Stimulated activated naive B cell treated with anti-CD40 and anti-IgM and Interleukin-4, amounts not matched to agents 10 μg/mL and 1 μg/mL and 100 μg/mL, for 72 hours (primary cell): ENCODE results near the gene CPNE1.

ENCODE experiments used
- ATAC-seq, 2 donors: fragments of 150-1000 bp; cut with Tn5 transposase; replicated peaks; 2 replicates each; pipeline ENCODE4 v1.10.0; 2021; ENCODE audit warnings: moderate library complexity in 1 of 2
- DNase-seq: peaks from one replicate; pipeline ENCODE4 v3.0.0; 2021
- H3K27ac Mint-ChIP-seq: one replicate; pipeline ENCODE4 v1.8.0; 2022; ENCODE audit warnings: mild to moderate bottlenecking, mixed read lengths
- H3K27me3 Mint-ChIP-seq, 2 donors: one replicate each; pipeline ENCODE4 v1.8.0; 2022; ENCODE audit warnings: mixed read lengths in 2 of 2
- H3K36me3 Mint-ChIP-seq, 2 donors: one replicate each; pipeline ENCODE4 v1.8.0; 2022; ENCODE audit warnings: mixed read lengths in 2 of 2, mild to moderate bottlenecking in 1 of 2
- H3K4me1 Mint-ChIP-seq, 2 donors: one replicate each; pipeline ENCODE4 v1.8.0; 2022; ENCODE audit warnings: mixed read lengths in 2 of 2, mild to moderate bottlenecking in 1 of 2
- H3K4me3 Mint-ChIP-seq, 2 donors: one replicate each; pipeline ENCODE4 v1.8.0; 2022; ENCODE audit warnings: mild to moderate bottlenecking in 2 of 2, mixed read lengths in 2 of 2, moderate library complexity in 1 of 2
- H3K9me3 Mint-ChIP-seq, 2 donors: one replicate each; pipeline ENCODE4 v1.8.0; 2022; ENCODE audit warnings: mixed read lengths in 2 of 2, mild to moderate bottlenecking in 1 of 2

CPNE1 gene

DNA sequence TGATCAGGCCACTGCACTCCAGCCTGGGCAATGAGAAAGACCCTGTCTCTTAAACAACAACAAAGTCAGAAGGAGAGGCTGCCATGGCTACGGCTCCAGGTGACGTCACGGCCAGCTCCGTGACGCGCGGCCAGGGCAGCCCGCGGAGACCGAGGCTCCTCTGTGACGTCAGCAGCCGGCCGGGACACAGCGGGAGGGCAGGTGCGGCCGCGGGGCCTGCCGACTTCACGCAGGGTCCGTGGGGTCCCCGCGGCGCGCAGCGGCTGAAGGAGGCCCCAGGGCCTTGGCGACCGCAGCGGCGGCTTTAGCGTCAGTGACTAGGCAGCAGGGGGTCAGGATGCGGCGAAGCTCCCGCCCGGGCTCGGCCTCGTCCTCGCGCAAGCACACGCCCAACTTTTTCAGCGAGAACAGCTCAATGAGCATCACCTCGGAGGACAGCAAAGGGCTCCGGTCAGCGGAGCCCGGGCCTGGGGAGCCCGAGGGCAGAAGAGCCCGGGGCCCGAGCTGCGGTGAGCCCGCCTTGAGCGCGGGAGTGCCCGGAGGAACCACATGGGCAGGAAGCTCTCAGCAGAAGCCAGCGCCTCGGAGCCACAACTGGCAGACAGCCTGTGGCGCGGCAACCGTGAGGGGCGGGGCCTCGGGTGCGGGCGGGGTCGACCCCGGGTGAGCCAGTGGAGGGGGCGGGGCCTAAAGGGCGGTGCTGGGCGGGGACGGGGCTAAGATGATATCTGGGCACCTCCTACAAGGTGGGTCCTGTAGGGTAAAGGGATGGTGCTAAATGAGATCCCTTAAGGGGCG is 48.8 kb downstream of the CPNE1 start, which contains the start of gene SPAG4:
TSS of gene SPAG4 (plus strand) at position 163 of the 798 bp plus-strand sequence. CDS start at position 338, 175 bp downstream.
- H3K4me1 Mint-ChIP-seq: peaks cover 37 to 82% of the 10 kb centered on the region in 2 donors
- H3K27ac Mint-ChIP-seq: peak within 1 kb of the TSS; percentile 96

DNA sequence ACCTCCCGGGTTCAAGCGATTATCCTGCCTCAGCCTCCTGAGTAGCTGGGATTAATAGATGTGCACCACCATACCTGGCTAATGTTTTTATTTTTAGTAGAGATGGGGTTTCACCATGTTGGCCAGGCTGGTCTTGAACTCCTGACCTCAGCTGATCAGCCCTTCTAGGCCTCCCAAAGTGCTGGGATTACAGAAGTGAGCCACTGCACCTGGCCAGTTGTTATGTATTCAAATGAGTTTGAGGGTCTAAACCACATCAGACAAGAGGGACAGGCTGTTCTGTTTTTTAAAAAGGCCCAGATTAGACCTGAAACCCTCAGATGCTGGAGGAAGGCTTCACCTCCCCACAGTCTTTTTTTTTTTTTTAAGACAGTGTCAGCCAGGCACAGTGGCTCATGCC is 53.2 kb downstream of the CPNE1 start:
- Mint-ChIP-seq H3K4me3 (no peak overlapping the region), H3K27me3 (no peaks in the 10 kb centered on the region), H3K36me3 (no peaks in the 10 kb centered on the region), H3K4me1 (peaks cover 17 to 53% of the 10 kb centered on the region in 2 donors), H3K27ac (no peak overlapping the region), H3K9me3 (no peaks in the 10 kb centered on the region)
- DNase-seq (peak; percentile 36), ATAC-seq (peak; percentile 20 to 41)

More for the DNA sequence above, 48.8 kb downstream of the CPNE1 start, which contains the start of gene SPAG4:
- H3K9me3 Mint-ChIP-seq: no peaks in the 10 kb centered on the region
- peaks cover 0 to 4% of the 10 kb centered on the region in 2 donors for H3K36me3 Mint-ChIP-seq
- DNase-seq: peak; percentile 99
- peak within 1 kb of the TSS; percentile 91 to 95 for H3K4me3 Mint-ChIP-seq
- H3K27me3 Mint-ChIP-seq: peaks cover 0 to 6% of the 10 kb centered on the region in 2 donors
- peak; percentile 83 to 87 for ATAC-seq

DNA sequence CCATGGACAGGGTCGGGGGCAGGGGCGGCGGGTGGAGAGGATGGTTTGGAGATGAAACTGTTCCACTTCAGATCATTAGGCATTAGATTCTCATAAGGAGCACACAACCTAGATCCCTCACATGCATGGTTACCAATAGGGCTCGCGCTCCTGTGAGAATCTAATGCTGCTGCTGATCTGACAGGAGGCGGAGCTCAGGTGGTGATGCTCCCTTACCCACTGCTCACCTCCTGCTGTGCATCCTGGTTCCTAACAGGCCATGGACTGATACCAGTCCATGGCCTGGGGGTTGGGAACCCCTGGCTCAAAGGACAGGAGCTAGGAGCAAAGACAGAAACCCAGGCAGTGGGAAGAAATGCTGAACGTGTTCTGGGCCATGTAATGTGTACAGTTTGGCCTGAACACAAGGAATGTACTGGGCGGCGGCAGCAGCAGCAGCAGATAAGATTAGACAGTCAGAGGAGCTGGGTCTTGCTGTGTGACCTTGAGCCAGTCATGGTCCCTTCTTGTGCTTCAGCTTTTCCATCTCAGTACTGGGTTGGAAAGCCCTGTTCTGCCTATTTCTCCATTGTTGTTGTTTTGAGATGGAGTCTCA is 53.8 kb downstream of the CPNE1 start:
- no peaks in the 10 kb centered on the region for H3K9me3 Mint-ChIP-seq
- DNase-seq (no peak), ATAC-seq (no peak)
- no peak overlapping the region for H3K27ac Mint-ChIP-seq
- H3K4me3 Mint-ChIP-seq: no peak overlapping the region
- no peaks in the 10 kb centered on the region for H3K36me3 Mint-ChIP-seq
- H3K4me1 Mint-ChIP-seq: peaks cover 17 to 54% of the 10 kb centered on the region in 2 donors
- no peaks in the 10 kb centered on the region for H3K27me3 Mint-ChIP-seq

DNA sequence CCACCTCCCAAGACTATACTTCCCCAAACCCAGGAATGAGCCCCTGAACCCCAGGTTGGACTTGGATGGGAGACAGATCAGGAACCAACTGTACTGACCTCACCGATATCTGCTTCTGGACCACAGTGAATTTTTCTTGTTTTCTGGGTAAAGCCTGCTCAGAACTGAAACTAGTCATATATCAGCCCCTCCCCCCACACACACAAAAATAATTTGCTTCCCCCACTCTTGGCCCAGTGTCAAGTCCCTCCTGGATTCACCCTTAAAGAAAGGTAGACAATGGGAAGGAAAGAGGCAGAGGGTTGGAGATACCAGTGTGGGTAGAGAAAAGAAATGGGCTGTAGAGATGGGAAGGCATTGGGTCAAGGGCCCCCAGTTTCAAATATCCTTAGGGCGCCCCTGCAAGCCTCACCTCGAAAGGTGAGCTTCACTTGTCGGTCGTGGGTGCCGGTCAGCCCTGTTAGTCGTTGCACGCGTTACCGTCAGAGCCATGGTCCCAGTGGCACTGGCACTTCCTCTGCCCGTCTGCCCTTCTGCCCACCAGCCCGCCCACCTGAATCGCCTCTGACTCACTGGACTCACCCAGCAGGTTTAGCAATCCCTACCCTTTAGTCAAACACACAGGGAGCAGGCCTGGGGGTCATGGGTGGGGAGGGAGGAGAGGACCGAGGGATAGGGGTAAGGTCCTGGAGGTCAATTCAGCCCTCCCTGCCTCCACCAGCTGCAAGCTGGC is 57.5 kb downstream of the CPNE1 start:
- H3K27me3 Mint-ChIP-seq: peaks cover 12 to 17% of the 10 kb centered on the region in 2 donors
- H3K4me3 Mint-ChIP-seq: no peak overlapping the region
- H3K27ac Mint-ChIP-seq: peak overlapping the region; percentile 48
- peaks cover 10 to 40% of the 10 kb centered on the region in 2 donors for H3K4me1 Mint-ChIP-seq
- DNase-seq (no peak), ATAC-seq (no peak)
- H3K9me3 Mint-ChIP-seq: no peaks in the 10 kb centered on the region
- H3K36me3 Mint-ChIP-seq: no peaks in the 10 kb centered on the region

DNA sequence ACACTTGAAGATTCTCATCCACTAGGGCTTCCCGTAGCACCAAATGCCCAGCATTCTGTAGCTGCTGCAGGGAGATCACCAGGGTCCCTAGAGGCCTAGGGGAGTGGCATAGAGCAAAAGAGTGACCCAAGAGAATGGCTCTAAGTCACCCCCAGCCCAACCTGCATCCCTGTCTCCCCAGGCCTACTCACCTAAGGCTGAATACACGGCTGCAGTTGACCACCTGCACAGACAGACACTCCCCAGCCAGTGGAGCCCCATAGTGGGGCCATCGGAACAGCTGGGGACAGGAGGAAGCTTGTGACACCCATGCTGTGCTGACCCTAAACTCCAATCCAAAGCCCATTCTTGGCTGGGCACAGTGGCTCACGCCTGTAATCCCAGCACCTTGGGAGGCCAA is 58.6 kb downstream of the CPNE1 start:
- ATAC-seq: no peak
- H3K27ac Mint-ChIP-seq: no peak overlapping the region
- no peak overlapping the region for H3K4me3 Mint-ChIP-seq
- H3K9me3 Mint-ChIP-seq: no peaks in the 10 kb centered on the region
- H3K36me3 Mint-ChIP-seq: no peaks in the 10 kb centered on the region
- H3K4me1 Mint-ChIP-seq: peaks cover 15 to 40% of the 10 kb centered on the region in 2 donors
- no peak for DNase-seq
- H3K27me3 Mint-ChIP-seq: peaks cover 14 to 28% of the 10 kb centered on the region in 2 donors

DNA sequence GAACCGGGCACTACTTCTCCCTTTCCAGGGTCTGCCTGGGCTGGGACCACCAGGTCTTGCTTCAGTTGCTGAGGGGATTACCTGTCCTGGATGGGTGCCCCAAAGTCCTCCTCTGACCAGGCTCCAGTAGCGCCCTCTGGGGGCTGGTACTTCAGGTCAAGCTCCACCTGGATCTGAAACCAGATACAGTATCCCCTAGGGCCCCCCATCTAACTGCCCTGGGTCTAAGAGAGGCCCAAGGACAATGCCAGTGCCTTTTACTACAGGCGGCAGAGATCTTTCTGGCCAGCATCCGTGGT is 60.3 kb downstream of the CPNE1 start:
- Mint-ChIP-seq H3K27ac (no peak overlapping the region), H3K27me3 (peaks cover 24 to 36% of the 10 kb centered on the region in 2 donors), H3K36me3 (no peaks in the 10 kb centered on the region), H3K4me1 (peaks cover 18 to 44% of the 10 kb centered on the region in 2 donors), H3K9me3 (no peaks in the 10 kb centered on the region), H3K4me3 (no peak overlapping the region)
- DNase-seq (no peak), ATAC-seq (peak; percentile 25 to 31)

DNA sequence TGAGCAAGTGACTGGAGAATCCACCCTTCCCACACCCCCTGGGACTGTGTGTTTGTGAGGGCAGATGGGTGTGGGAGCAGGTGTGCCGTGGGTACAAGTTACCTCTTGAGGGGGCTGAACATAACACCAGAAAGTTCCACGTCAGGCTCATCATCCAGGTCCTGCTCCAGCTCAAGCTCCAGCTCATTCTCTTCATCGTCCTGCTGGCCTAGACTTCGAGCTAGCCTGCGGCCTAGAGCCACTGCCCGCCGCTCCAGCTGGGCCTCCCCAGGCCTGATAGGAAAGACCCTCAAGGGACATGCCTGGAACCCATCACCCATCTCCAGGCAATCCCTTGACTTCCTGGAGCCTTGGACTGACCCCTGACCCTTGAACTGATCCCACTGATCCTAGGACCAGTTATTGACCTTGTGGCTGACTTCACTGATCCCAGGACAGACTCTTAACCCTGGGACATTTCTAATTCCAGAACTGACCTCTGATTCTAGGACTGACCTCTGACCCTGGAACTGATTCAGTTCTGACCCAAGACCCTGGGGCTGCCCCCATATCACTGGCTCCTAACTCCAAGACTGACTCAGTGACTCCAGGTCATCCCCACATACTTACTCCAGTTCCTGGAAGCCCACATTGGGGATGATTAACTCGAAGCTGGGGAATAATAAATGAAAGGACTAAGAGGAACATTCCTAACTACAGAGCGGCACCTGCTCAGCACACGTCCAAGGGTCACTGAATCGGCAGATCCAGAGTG is 60.8 kb downstream of the CPNE1 start:
- Mint-ChIP-seq H3K4me1 (peaks cover 18 to 44% of the 10 kb centered on the region in 2 donors), H3K9me3 (no peaks in the 10 kb centered on the region), H3K4me3 (no peak overlapping the region), H3K27ac (no peak overlapping the region), H3K27me3 (peaks cover 29 to 41% of the 10 kb centered on the region in 2 donors), H3K36me3 (no peaks in the 10 kb centered on the region)
- DNase-seq: no peak
- no peak for ATAC-seq

DNA sequence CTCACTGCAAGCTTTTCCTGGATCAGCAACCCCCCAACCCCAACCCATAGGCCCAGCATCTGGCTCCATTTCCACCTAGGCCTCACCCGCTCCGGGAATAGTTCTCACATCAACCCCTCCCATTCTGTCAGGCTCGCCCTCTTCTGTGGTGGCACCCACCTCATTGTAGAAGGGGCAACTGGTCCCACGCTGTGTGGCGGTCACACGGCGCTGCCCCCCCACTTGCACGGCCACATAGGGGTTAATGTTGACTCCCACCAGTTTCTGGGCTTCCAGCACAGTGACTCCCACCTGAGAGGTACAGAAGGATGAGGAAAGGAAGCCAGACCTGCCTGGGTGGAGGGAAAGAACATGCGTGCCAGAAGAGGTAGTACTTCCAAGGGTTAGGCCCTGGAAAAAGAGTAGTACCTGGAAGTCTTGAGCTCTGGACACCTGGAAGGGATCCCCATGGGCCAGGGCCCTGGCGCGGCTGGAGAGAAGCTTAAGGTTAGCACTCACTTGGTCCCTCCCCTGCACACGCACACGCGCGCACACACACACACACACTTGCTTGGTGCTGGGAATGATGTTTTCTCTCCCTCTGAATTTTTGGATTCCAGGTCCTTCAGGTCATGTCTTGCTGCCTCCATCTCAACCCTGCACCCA is 61.7 kb downstream of the CPNE1 start:
- Mint-ChIP-seq H3K27me3 (peaks cover 36 to 47% of the 10 kb centered on the region in 2 donors), H3K36me3 (no peaks in the 10 kb centered on the region), H3K4me3 (peak overlapping the region in 1 of 2 donors; percentile 33), H3K27ac (no peak overlapping the region), H3K4me1 (peaks cover 18 to 49% of the 10 kb centered on the region in 2 donors), H3K9me3 (no peaks in the 10 kb centered on the region)
- DNase-seq (no peak), ATAC-seq (no peak)

DNA sequence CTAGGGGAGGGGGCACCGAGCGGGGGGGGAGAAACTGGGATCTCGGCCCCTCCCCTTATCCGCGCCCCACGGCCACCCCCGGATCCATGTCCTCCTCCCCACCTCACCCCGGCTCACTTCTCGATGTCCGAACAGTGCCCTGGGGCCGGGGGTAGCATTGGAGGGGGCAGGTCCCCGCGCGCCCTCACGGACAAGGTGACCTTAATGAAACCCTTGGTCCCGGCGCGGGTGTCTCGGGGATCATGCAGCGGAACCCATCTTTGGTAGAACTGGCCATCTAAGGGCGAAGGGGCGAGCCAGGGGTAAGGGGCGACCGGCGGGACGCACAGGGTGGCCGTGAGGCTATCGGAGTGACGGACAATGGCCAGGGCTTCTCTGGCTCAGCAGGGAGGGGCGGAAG is 62.7 kb downstream of the CPNE1 start:
- no peaks in the 10 kb centered on the region for H3K36me3 Mint-ChIP-seq
- peak overlapping the region in 1 of 2 donors; percentile 85 for H3K4me3 Mint-ChIP-seq
- DNase-seq: no peak
- peaks cover 44 to 56% of the 10 kb centered on the region in 2 donors for H3K27me3 Mint-ChIP-seq
- no peak overlapping the region for H3K27ac Mint-ChIP-seq
- peaks cover 15 to 46% of the 10 kb centered on the region in 2 donors for H3K4me1 Mint-ChIP-seq
- no peak for ATAC-seq
- H3K9me3 Mint-ChIP-seq: no peaks in the 10 kb centered on the region

DNA sequence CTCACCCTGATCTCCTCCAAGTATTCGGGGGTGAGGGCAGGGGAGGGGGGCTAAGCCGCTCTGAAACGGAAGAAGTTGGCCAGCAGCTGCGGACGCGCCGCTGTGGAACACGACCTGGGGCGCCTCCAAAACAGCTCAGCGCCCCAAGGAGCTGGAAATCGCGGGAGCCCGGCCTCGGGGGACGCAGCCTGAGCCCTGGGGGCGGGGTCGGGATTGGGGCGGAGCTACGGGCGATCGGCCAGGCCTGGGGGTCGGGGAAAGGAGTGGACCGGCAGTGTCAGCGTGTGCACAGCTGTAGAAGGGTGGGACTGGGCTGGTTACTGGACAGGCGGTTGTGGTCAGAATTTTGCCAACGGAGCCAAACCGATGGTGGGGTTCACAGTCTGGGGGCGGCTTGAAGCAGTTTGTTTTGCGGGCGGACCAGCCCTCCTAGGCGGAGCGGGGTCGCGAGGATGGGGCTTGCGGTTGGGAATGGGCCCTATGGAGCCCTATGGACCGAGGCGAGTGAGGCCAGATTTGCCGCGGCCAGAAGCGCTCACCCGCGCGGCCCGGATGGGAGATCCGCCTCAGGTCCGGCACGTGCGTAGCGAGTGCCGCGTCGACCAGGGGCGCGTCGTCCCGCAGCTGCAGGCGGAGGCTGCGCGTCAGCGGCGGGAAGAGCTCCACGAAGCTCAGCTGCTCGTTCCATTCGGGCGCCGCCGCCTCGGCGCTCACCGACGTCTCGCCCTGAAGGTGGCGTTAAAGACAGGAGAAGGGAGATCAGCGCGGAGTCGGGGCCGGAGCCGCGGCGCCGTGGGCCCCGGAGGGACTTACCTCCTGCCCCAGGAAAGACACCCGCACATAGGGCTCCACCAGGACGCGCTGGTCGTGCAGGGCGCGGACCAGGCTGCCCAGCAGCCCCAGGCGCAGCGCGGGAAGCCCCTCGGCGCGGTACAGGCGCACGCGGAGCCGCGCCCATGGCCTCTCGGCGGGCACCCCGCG is 63.4 kb downstream of the CPNE1 start:
- peaks cover 45 to 59% of the 10 kb centered on the region in 2 donors for H3K27me3 Mint-ChIP-seq
- peak; percentile 84 to 85 for ATAC-seq
- H3K36me3 Mint-ChIP-seq: no peaks in the 10 kb centered on the region
- DNase-seq: peak; percentile 53
- H3K4me1 Mint-ChIP-seq: peaks cover 12 to 39% of the 10 kb centered on the region in 2 donors
- peak overlapping the region; percentile 57 for H3K27ac Mint-ChIP-seq
- H3K9me3 Mint-ChIP-seq: no peaks in the 10 kb centered on the region
- peak overlapping the region; percentile 76 to 85 for H3K4me3 Mint-ChIP-seq

DNA sequence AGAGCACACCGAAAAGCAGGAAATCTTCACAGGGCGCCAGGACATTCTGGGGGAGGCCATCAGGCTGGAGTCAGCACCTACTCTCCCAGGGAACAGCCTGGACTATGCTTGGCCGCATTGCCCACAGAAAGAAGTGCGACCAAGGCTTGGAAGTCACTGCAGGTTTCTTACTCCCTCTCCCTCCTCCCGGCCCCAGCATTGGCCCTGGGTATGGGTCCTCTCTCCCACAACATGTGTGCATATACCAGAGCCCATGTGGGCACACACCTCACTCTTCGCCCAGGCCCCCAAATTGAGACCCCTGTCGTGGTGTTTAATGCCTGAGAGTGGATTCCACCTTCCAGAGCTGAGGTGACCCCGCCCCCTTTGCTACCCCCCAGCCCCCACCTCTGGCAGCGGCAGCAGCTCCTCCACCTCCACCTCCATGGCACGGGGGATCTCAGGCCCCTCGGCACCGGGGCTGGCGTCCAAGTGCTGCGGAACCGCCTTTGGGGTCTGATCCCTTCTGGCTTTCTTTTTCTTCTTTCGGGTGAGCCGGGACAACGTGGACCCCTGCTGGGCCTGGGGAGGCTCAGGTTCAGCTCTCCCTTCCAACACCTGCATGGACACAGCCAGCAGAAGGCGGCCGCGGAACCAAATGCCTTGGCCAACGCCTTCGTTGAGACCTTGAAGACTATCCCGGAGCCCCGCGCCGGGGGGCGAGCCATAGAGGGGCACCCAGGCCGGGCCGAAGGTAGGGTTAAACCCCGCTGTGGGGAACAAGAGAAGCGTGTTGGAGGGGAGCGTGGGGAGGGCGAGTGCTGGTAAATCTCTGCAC is 64.3 kb downstream of the CPNE1 start:
- H3K9me3 Mint-ChIP-seq: no peaks in the 10 kb centered on the region
- H3K36me3 Mint-ChIP-seq: no peaks in the 10 kb centered on the region
- DNase-seq (no peak), ATAC-seq (peak in 1 of 2 donors; percentile 3)
- peak overlapping the region; percentile 76 to 85 for H3K4me3 Mint-ChIP-seq
- H3K27me3 Mint-ChIP-seq: peaks cover 45 to 59% of the 10 kb centered on the region in 2 donors
- peak overlapping the region; percentile 57 for H3K27ac Mint-ChIP-seq
- peaks cover 12 to 38% of the 10 kb centered on the region in 2 donors for H3K4me1 Mint-ChIP-seq

DNA sequence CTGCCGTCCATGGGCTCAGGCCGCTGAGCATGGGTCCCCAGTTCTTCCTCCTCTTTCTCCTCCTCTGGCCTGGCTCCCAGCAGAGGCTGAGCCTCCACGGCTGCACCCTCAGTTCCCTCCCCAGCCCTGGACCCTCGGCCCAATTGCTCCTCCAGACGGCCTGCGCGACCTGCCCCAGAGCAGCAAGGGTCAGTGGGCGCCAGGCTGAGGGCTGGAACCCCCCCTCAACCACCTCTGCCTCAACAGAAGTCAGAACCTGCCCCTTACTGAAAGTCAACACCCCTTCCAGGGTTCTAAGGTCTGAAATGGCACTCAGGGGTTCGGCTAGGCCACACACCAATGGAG is 65.0 kb downstream of the CPNE1 start:
- no peak for DNase-seq
- H3K27me3 Mint-ChIP-seq: peaks cover 45 to 59% of the 10 kb centered on the region in 2 donors
- H3K4me1 Mint-ChIP-seq: peaks cover 8 to 32% of the 10 kb centered on the region in 2 donors
- H3K9me3 Mint-ChIP-seq: no peaks in the 10 kb centered on the region
- H3K4me3 Mint-ChIP-seq: no peak overlapping the region
- ATAC-seq: no peak
- no peaks in the 10 kb centered on the region for H3K36me3 Mint-ChIP-seq
- no peak overlapping the region for H3K27ac Mint-ChIP-seq
